Left hindlimb (tissue), 1 donor: Measurements from ENCODE around the gene COBLL1.

ENCODE experiments used
- DNase-seq: peaks from one replicate; pipeline ENCODE4 v3.0.0-alpha.2; 2018

The COBLL1 gene

DNA sequence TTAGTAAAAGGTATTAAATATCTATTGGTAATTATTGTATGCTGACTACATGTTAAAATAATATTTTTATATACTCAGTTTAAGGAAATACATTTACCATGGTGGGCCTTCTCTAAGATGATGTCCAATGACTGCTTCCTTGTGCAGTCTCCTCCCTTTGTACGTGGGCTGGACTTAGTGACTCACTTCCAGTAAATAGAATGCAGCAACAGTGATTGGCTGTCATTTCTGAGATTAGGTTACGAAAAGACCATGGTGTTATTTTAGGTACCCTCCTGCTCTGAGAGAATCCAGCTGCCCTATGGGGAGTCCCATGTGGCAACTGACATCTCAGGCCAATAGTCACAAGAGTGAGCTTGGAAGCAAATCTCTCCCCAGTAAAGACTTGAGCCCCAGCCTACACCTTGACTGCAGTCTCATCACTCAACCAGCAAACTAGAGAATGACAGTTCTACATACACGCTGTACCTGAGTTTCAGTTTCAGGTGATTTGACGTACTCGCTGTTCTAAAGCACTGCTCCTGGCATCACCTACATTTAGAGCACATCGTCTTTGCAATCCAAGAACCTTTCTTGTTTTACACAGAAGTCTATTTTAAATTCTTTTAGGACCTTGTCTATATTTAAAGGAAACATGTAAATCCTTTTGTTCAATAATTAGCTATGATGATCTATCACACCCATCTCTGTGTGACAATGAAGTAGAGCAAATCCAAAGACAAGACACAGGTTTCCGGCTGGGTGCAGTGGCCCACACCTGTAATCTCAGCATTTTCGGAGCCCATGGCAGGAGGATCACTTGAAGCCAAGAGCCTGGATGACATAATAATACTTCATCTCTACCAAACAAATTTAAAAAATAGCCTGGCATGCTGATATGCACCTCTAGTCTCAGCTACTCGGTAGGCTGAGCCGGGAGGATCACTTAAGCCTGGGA is 87.2 kb downstream of the COBLL1 start:
- no peak for DNase-seq

DNA sequence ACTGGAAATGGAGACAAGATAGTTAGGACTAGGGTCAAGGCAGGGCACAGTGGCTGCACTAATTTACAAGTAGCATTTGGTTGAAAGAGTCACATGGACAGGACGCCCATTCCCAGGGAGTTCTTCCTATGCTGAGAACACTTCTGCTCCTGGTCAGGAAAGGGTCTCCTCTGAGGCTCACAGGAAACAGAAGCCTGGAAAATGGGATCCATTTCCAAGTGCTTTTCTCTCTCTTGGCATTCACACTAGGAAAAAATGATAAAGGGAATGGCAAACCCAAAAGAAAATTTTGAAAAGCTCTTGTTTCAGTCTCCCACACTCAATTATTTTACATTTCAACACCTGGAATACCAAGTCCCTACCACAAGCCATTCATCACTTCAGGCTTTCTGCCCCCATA is 88.7 kb downstream of the COBLL1 start:
- DNase-seq: no peak

GRCh38 chr2:164747783-164748433 is 93.7 kb downstream of the COBLL1 start:
- no peak for DNase-seq

DNA sequence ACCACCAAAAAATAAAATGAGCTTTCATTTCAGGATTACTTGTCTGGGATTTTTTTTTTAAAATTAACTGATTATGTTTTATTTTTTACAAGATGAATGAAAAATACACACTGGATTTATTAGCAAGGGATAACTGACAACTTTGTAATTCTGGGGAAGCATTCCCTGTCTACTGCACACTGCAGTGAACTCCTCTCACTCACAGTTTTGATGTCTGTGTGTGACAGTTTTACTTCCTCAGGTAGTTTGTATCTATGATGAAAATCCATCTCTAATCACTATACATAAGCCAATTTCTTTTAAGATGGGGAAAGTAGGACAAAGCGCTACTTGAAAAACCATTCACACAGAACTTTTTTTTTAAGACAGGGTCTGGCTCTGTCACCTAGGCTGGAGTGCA is 94.5 kb downstream of the COBLL1 start:
- no peak for DNase-seq

DNA sequence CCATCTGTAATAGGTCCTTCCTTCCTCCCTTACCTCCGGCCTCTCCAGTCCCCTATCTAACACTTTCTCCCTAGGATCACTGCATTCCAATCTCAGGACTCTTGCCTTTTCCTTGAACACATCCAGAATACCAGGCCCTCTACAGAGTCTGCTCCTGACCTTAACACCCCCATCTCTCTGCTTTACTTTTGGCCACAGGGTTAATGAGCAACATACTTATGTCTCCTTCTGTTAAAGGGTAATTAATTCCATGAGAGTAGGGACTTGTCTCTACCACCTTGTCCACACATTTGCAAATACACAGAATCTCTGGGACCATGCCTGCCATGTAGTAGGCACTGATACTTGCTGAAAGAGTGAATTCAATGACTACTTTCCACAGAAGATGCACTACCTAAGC is 94.9 kb downstream of the COBLL1 start:
- DNase-seq: no peak

DNA sequence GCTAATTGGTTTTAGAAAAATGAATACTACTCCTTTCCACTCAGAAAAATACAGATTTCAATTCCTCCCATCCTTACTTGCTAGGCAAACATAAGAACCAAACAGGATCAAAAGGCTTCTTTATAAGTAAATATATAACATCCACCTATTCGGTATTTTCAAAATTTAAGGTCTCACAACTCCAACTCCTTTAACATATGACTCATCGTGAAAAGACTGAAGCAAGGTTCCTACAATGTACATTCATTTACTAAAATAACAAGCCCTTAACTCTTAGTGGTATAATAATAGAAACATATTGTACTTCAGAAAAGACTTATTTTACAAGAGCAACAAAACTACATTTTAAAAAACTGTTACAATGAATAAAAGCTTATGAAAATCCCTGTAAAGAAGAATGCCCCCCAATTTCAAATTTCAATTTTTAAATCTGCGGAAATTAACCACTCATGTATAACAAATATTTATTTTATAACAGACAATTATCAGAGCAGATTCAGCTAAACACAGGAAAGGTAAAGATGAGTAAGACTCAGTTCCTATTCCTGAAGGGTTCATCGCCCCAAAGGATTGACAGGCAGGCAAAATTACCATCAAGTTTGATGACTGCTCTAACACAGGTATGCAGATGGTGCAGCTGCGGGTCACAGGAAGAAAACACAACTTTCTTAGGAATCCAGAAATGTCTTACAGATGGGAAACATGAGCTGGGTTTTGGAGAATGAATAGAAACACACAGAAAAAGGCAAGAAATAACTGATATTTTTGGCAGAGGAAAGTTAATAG is 96.4 kb downstream of the COBLL1 start:
- no peak for DNase-seq

DNA sequence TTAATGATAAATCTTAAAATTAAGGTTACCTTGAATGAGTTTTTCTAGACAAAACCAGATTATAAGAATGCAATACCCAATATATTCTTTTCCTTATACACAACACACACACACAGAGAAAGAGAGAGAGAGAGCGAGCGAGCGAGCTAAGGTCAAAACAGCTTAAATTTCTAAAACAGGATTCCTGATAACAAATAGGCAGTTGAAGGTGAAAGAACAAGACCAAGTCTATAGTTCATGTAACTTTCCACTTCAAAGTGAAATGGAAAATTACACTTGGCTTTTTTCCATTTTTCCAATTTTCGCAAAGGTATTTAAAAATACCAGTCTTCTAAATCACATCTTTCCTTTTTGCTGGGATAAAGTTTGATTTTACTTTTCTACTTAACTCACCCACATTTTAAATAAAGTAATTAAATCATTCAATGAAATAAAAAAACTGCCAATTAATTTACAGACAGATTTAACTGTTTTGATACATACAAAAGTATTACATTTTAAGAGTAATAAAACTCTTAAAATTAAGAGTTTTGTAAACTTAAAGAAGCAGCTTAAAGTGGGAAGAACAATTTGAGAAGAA is 98.8 kb downstream of the COBLL1 start:
- DNase-seq: no peak

DNA sequence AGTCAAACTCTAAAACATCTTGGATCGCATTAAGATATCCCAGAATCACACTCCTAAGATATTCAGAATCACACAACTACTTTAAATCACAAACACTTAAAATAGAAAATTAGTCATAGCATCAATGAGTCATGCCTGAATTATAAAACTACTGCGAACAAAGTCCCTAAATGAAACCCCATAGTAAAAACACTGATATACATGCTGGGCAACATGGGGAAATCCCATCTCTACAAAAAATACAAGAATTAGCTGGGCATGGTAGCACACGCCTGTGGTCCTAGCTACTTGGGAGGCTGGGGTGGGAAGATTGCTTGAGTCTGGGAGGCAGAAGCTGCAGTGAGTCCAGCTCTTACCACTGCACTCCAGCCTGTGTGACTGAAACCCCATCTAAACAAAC is 101.7 kb downstream of the COBLL1 start:
- DNase-seq: no peak

- peak; percentile 57 for DNase-seq
Measured at GRCh38 chr2:164737612-164738081, 104.0 kb downstream of the COBLL1 start.

GRCh38 chr2:164735309-164735919 is 106.2 kb downstream of the COBLL1 start:
- DNase-seq: no peak

DNA sequence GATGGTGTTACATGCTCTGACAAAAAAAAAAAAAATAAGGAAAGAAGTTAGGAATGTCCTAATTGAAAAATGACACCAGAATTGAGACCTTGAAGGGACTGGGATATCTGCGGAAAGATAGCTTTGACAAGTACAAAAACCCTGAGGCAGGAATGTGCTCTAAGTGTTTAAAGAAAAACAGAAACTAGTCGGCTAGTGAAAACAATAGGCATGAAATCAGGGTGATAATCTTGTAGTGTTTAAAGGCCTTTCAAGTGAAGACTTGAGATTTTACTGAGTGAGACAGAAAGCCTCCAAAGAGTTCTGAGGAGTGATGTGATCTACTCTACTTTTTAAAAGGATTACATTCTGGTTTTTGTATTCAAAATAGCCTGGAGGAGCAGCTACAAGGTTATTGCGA is 107.4 kb downstream of the COBLL1 start:
- DNase-seq: no peak

DNA sequence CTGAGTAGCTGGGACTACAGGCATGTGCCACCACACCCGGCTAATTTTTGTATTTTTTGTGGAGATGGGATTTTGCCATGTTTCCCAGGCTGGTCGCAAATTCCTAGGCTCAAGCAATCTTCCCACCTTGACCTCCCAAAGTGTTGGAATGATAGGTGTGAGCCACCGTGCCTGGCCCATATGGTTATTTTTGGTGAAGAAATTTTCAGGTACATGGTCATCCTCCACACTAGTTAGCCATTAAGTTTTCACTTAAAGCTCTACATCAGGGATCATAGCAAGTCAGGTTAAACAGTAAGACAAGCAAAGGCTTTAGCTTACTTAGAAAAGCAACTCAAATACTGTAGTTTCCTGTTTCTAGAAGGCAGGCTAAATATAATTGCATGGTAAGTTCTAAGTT is 116.1 kb downstream of the COBLL1 start:
- DNase-seq: no peak

DNA sequence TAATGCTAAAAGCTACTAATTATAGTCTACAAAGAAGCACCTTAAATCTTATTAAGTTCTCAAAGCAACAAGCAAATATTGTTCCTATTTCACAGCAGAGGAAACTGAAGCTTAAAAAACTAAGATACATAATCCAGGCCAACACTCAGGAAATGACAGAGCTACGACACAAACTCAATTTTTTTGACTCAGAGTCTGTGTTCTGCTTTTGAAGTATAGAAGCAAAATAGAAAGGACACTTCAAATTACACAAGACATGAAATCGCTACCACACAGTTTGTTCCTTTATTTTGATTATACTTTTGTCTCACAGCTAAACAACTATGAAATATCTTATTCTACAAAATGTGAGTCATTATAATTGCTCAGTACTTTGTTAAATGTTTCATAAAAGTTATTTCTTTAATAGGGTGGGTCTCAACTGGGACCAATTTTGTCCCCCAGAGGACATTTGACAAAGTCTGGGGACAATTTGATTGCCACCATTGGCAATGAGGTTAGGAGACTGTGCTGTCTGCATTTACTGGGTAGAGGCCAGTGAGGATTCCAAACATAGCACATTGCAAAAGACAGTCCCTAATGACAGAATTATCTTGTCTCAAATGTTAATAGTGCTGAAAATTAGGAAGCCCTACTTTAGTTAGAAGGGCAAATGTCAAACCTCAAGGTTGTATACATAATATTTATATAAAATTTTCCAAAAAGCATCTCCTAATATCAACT is 118.8 kb downstream of the COBLL1 start:
- no peak for DNase-seq

DNA sequence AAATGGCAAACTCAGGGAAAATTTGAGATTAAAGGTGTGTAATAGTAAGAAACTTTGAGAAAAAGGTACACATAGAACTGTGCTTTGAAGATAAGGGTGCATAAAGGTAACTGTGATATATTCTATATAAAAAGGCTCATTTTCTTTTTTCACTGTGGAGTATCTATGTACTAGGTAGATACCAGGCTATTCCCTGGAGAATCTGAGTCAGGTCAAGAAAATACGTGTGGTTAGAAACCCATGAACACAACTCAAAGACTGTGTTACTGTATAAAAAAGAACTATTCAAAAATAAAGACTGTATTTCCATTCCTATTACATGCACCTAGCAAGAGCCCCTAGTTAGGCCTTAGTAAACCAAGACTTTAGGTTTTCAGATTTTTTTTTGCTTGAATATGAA is 120.2 kb downstream of the COBLL1 start:
- DNase-seq: no peak

DNA sequence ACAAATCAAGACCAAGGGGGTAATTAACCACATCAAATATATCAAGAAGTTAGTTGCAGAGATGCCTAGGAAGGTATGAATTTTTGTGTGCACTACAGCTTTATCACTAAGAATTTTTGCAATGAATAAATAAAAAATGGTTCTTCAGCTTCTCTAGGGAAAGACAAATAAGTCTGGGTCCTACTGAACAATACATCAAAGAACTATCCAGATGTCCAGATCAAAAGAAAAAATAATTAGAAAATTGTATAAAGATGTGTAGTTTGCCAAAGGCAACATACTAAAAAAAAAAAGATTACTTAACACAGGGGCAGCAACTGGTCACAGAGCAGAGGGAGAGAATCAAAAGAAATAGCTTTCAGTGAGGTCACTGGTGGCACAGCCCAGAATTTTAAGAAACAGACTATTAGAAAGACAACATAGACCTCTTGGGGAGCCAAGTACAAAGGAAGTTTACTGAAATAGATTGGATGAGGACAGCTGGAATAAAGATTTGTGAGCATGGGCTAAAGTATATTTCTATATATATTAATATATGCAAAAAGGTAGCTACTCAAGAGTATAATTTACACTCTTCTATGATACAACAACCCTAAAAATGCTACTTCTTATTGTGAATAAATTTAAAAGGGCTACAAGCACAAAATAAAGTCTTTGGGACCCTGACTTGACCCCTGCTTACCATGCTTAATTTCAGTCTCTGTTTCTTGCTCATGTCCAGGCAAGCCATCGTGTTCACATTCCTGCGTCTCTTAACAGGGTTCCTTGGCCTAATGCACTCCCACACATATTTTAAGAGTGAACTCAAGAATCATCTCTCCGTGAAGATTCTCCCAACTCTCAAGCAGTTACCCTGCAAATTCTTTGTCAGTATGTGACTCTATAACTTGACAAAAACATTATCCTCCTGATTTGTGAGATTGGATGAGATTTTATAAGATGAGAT is 121.4 kb downstream of the COBLL1 start:
- no peak for DNase-seq

- no peak for DNase-seq
Measured at GRCh38 chr2:164717000-164717803, 124.4 kb downstream of the COBLL1 start.

DNA sequence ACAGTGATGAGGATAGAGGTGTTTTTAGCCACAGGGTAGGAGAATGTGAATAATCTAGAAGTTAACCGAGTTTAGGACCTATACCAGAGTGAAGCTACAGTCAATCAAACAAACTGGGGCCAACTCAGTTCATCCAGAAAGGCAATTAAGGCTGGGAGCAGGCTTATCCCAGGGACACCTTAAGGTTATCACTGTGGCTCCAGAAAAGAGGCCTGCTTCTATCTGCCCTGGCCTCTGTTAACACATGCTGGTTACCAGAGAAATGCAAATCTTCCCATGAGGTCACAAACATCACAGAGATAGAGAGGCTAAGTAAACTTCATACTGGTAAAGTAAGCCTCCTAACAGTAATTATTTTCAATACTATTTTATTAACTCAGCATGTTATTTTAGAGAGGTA is 127.2 kb downstream of the COBLL1 start:
- DNase-seq: no peak

DNA sequence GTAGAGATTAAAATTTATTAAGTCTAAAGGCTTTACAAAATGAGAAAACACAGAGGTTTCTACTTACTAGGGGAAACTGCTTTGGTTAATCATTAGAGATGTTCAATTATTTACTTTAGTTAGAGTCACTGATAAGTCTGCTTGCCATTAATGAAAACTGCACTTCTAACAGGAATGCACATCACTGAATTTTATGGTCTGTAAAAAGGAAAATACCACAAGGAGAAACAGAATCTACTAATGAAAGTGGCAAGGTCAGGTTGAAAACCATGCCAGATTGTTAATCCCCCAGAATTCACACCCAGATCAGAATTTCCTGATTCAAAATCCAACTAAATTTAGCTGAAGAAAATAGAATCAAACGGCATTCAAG is 129.9 kb downstream of the COBLL1 start:
- DNase-seq: no peak

- DNase-seq: no peak
Measured at GRCh38 chr2:164710837-164711765, 130.5 kb downstream of the COBLL1 start.
